NT2/D1 (cell line): ENCODE measurements around the gene RASSF6.
"Not testable (repeated sequence)": the region's sequence is repeated elsewhere in the genome, so short reads cannot be mapped to it uniquely, and the experiment has no call there.

ENCODE experiments used
- DNase-seq: peaks from one replicate; pipeline ENCODE4 v3.0.0-alpha.2; 2011; ENCODE audit warnings: low read depth, low spot score
- H3K27me3 ChIP-seq: 2 replicates; pipeline ENCODE4 v1.6.0; 2011; ENCODE audit warnings: mild to moderate bottlenecking; ENCODE audit not compliant: insufficient read length, insufficient read depth
- H3K36me3 ChIP-seq: 2 replicates; pipeline ENCODE4 v1.6.1; 2011; ENCODE audit warnings: mild to moderate bottlenecking, low read length, mixed read lengths; ENCODE audit not compliant: insufficient read depth, insufficient read length
- H3K4me1 ChIP-seq: 2 replicates; pipeline ENCODE4 v1.5.1; 2011; ENCODE audit not compliant: insufficient read depth, insufficient read length
- H3K4me3 ChIP-seq: 2 replicates; pipeline ENCODE4 v1.5.1; 2011; ENCODE audit warnings: low read depth; ENCODE audit not compliant: insufficient read length
- H3K9ac ChIP-seq: 2 replicates; pipeline ENCODE4 v1.6.0; 2011; ENCODE audit warnings: low read depth; ENCODE audit not compliant: insufficient read length
- H3K9me3 ChIP-seq: 2 replicates; pipeline ENCODE4 v1.5.1; 2011; ENCODE audit warnings: mild to moderate bottlenecking, low read length; ENCODE audit not compliant: insufficient read depth
- SUZ12 ChIP-seq: IDR thresholded peaks from 2 replicates; pipeline ENCODE4 v1.6.1; 2011; ENCODE audit not compliant: insufficient read length, insufficient read depth; ENCODE audit errors: extremely low read depth
- YY1 ChIP-seq: IDR thresholded peaks from 2 replicates; pipeline ENCODE4 v1.6.1; 2011; ENCODE audit not compliant: insufficient read length, insufficient read depth
- ZNF274 ChIP-seq: IDR thresholded peaks from 2 replicates; pipeline ENCODE4 v1.6.1; 2011; ENCODE audit warnings: mild to moderate bottlenecking, low read depth, low read length

RASSF6 gene

GRCh38 chr4:73597594-73597993 lies 22.6 kb downstream of the RASSF6 start:
- no peaks in the 10 kb centered on the region for H3K36me3 ChIP-seq
- H3K9me3 ChIP-seq: no peaks in the 10 kb centered on the region
- H3K4me3 ChIP-seq: no peak overlapping the region
- no peak for DNase-seq
- TF ChIP-seq SUZ12 (no peak), ZNF274 (no peak), YY1 (no peak)
- H3K4me1 ChIP-seq: no peaks in the 10 kb centered on the region
- H3K27me3 ChIP-seq: no peaks in the 10 kb centered on the region
- no peak overlapping the region for H3K9ac ChIP-seq

GRCh38 chr4:73597183-73597582 lies 23.1 kb downstream of the RASSF6 start:
- not testable (repeated sequence) for DNase-seq, H3K36me3 ChIP-seq, H3K27me3 ChIP-seq, H3K4me3 ChIP-seq, H3K9me3 ChIP-seq, H3K4me1 ChIP-seq, H3K9ac ChIP-seq

DNA sequence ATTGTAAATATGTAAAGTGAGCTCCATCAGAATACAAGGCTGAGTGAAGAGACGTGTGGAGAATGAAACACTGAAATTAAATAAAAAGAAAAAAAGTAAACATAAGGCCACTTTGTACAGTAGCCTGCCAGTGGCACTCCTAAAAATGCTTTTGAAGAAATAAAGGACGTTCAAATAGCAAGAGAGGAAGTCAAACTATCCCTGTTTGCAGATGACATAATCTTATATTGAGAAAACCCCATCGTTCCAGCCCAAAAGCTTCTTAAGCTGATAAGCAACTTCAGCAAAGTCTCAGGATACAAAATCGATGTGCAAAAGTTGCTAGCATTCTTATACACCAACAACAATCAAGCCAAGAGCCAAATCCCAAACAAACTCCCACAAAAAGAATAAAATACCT lies 24.2 kb downstream of the RASSF6 start:
- TF ChIP-seq ZNF274 (no peak), SUZ12 (no peak), YY1 (no peak)
- H3K4me1 ChIP-seq: no peaks in the 10 kb centered on the region
- no peak overlapping the region for H3K4me3 ChIP-seq
- H3K9me3 ChIP-seq: no peaks in the 10 kb centered on the region
- H3K36me3 ChIP-seq: no peaks in the 10 kb centered on the region
- no peaks in the 10 kb centered on the region for H3K27me3 ChIP-seq
- no peak for DNase-seq
- H3K9ac ChIP-seq: no peak overlapping the region

- Histone ChIP-seq H3K9me3 (no peaks in the 10 kb centered on the region), H3K4me1 (no peaks in the 10 kb centered on the region), H3K36me3 (no peaks in the 10 kb centered on the region), H3K9ac (no peak overlapping the region), H3K27me3 (no peaks in the 10 kb centered on the region), H3K4me3 (no peak overlapping the region)
- TF ChIP-seq ZNF274: no peak
- TF ChIP-seq SUZ12: no peak
- TF ChIP-seq YY1: no peak
- no peak for DNase-seq
These were observed 26.5 kb downstream of the RASSF6 start for GRCh38 chr4:73593631-73594241.

GRCh38 chr4:73589887-73590801 lies 30.1 kb downstream of the RASSF6 start:
- Histone ChIP-seq H3K4me1 (no peaks in the 10 kb centered on the region), H3K9me3 (no peaks in the 10 kb centered on the region), H3K27me3 (no peaks in the 10 kb centered on the region), H3K9ac (no peak overlapping the region), H3K4me3 (no peak overlapping the region), H3K36me3 (no peaks in the 10 kb centered on the region)
- DNase-seq: no peak
- no peak for TF ChIP-seq SUZ12
- no peak for TF ChIP-seq YY1
- TF ChIP-seq ZNF274: no peak

DNA sequence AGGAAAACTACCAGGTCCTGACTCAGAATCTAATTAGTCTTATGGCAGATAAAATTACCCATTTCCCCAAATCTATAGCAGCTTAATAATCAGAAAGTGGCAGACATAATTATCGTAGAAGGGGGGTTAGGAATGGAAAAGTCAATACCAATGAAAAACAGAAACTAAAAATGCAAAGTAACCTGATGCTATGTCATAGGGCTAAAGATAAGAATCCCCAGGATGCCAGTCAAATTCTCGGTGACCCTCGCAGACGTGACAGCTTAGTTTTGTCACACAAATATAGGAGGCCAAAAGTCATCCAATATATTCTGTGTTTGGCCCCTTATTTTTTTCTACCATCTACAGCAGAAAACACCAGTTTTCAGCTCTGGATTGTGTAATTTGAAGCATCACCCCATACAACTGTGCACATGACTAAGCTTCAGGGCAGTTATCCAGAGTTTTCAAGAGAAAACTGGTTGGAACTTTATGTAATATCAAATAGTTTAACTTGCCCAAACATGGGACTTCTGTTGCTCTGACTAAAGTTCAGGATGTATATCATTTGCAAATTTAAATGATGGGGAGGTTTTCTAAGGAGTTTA lies 30.9 kb downstream of the RASSF6 start:
- H3K27me3 ChIP-seq: no peaks in the 10 kb centered on the region
- TF ChIP-seq SUZ12: no peak
- TF ChIP-seq ZNF274: no peak
- TF ChIP-seq YY1: no peak
- H3K36me3 ChIP-seq: no peaks in the 10 kb centered on the region
- no peaks in the 10 kb centered on the region for H3K9me3 ChIP-seq
- H3K4me3 ChIP-seq: no peak overlapping the region
- DNase-seq: no peak
- no peaks in the 10 kb centered on the region for H3K4me1 ChIP-seq
- no peak overlapping the region for H3K9ac ChIP-seq

- no peak for TF ChIP-seq YY1
- TF ChIP-seq ZNF274: no peak
- no peak for TF ChIP-seq SUZ12
These were observed 31.6 kb downstream of the RASSF6 start for GRCh38 chr4:73588613-73589012.

More at GRCh38 chr4:73588613-73589012, 31.6 kb downstream of the RASSF6 start:
- Histone ChIP-seq H3K4me3 (no peak overlapping the region), H3K4me1 (no peaks in the 10 kb centered on the region), H3K36me3 (no peaks in the 10 kb centered on the region), H3K9me3 (no peaks in the 10 kb centered on the region), H3K9ac (no peak overlapping the region), H3K27me3 (no peaks in the 10 kb centered on the region)
- no peak for DNase-seq
